K562 (cell line): ENCODE data around the gene KDM4F. TPM values are rescaled to one million over a fixed set of nuclear protein-coding genes. Genes with fewer than 3 reads are reported as not detected.
"Not testable (repeated sequence)": the region's sequence is repeated elsewhere in the genome, so short reads cannot be mapped to it uniquely, and the experiment has no call there.

Experiments used
- ATAC-seq: fragments of 200-7000 bp; cut with Tn5 transposase; 3 replicates; pipeline ENCODE4 v1.9.1; 2020; ENCODE audit warnings: moderate library complexity
- BruUV-seq: library from RNA; stranded (reverse); fragments of 400-500 nt; replicated peaks from 2 replicates; lab custom pipeline; 2021; lab: Mats Ljungman, UMichigan
- CTCF ChIA-PET: fragments of 300-600 bp; formaldehyde crosslinking; extraction: SDS; loops from one replicate; lab custom pipeline; 2021; ENCODE audit warnings: low intra/inter-chr PET ratio; lab: Yijun Ruan, JAX
- POLR2A ChIA-PET: fragments of 300-600, 350-650 bp; sonication (Branson Sonifier 250); formaldehyde crosslinking; extraction: SDS; loops from one replicate; lab custom pipeline; 2021; ENCODE audit warnings: antibody characterized with exemption, inconsistent platforms; lab: Yijun Ruan, JAX
- DNase-seq, 4 experiments: peaks; one replicate each; pipeline versions ENCODE4 v3.0.0 to v3.0.0-alpha.2; 2011 to 2018; ENCODE audit warnings: low spot score in 3 of 4, mixed read lengths in 3 of 4; ENCODE audit errors: extremely low read depth in 1 of 4
- FAIRE-seq: peaks from 2 replicates; lab custom pipeline; 2011; peaks lifted over from hg19 to GRCh38; lab: Jason Lieb, UNC
- H2AFZ ChIP-seq: 2 replicates; pipeline ENCODE4 v1.6.0; 2011; ENCODE audit warnings: low read depth, low read length, control low read depth, inconsistent platforms
- H3K27ac ChIP-seq: fragments of 200-600 bp; 3 replicates; pipeline ENCODE4 v1.8.0; 2011; ENCODE audit warnings: low read depth, mild to moderate bottlenecking, control low read depth, inconsistent platforms, low read length, moderate library complexity, mixed read lengths; ENCODE audit errors: extremely low read depth
- H3K27me3 ChIP-seq, 2 experiments: fragments of 300-600 bp in 1 of 2; 2 replicates in 1 of 2; 3 replicates in 1 of 2; pipeline versions ENCODE4 v1.6.0 to v1.8.0; 2011; ENCODE audit warnings: inconsistent platforms in 2 of 2, low read length in 2 of 2, mild to moderate bottlenecking in 1 of 2, mixed read lengths in 1 of 2, moderate library complexity in 1 of 2; ENCODE audit not compliant: control insufficient read depth in 2 of 2, insufficient read depth in 2 of 2
- H3K36me3 ChIP-seq: fragments of 300-600 bp; 3 replicates; pipeline ENCODE4 v1.8.0; 2011; ENCODE audit warnings: mild to moderate bottlenecking, low read length, inconsistent platforms; ENCODE audit not compliant: control insufficient read depth, insufficient read depth
- H3K4me1 ChIP-seq, 2 experiments: fragments of 200-600 bp in 1 of 2; replicated peaks in 1 of 2; 2 replicates in 1 of 2; 3 replicates in 1 of 2; pipeline versions ENCODE4 v1.5.1 to v1.8.0; 2011; ENCODE audit warnings: inconsistent platforms in 2 of 2, low read length in 2 of 2, mild to moderate bottlenecking in 1 of 2, mixed read lengths in 1 of 2, moderate library complexity in 1 of 2; ENCODE audit not compliant: control insufficient read depth in 2 of 2, insufficient read depth in 2 of 2
- H3K4me2 ChIP-seq: 2 replicates; pipeline ENCODE4 v1.6.1; 2011; ENCODE audit warnings: low read length, control low read depth, inconsistent platforms, mixed read lengths; ENCODE audit not compliant: insufficient read depth
- H3K4me3 ChIP-seq: fragments of 200-600 bp; sonication (generic), shearing (Covaris generic); 2 replicates; pipeline ENCODE4 v1.5.1; 2016; ENCODE audit warnings: control low read depth, inconsistent platforms
- H3K79me2 ChIP-seq: fragments of 200-600 bp; 3 replicates; pipeline ENCODE4 v1.8.0; 2011; ENCODE audit warnings: low read length, inconsistent platforms; ENCODE audit not compliant: control insufficient read depth, insufficient read depth
- H3K9ac ChIP-seq, 2 experiments: 2 replicates each; pipeline versions ENCODE4 v1.6.0 to v1.6.1; 2011; ENCODE audit warnings: low read depth in 2 of 2, low read length in 2 of 2, control low read depth in 1 of 2, inconsistent platforms in 1 of 2, mild to moderate bottlenecking in 1 of 2, mixed read lengths in 1 of 2; ENCODE audit not compliant: insufficient read depth in 1 of 2
- H3K9me1 ChIP-seq: one replicate; pipeline ENCODE4 v1.6.0; 2011; ENCODE audit warnings: inconsistent platforms, mild to moderate bottlenecking, low read length, moderate library complexity; ENCODE audit not compliant: control insufficient read depth, insufficient read depth
- H3K9me3 ChIP-seq: replicated peaks from 2 replicates; pipeline ENCODE4 v1.5.1; 2011; ENCODE audit warnings: low read depth, low read length, inconsistent platforms; ENCODE audit not compliant: control insufficient read depth, insufficient read depth
- H4K20me1 ChIP-seq: replicated peaks from 2 replicates; pipeline ENCODE4 v1.6.1; 2011; ENCODE audit warnings: low read length, inconsistent platforms, mixed read lengths; ENCODE audit not compliant: control insufficient read depth, insufficient read depth
- WGBS: fragments of 100-300 bp; shearing (Covaris generic); methylation state at CpG from one replicate; pipeline ENCODE4 v1.1.6; 2016; ENCODE audit warnings: low coverage, mixed read lengths; ENCODE audit not compliant: insufficient coverage; ENCODE audit errors: missing lambda C conversion rate; 5-methylcytosine and 5-hydroxymethylcytosine counted together
- in situ Hi-C: fragments of 300-500 bp; cut with MboI; formaldehyde crosslinking; loops from 4 replicates; pipeline ENCODE4 v1.15.0; 2018; ENCODE audit warnings: inconsistent platforms, mixed read lengths
- intact Hi-C: fragments of 100-400 bp; cut with micrococcal nuclease; formaldehyde crosslinking; loops from 2 replicates; pipeline ENCODE4 v1.14.2; 2022
- polyA plus RNA-seq, 8 experiments: library from polyadenylated mRNA; depleted of rRNA in 4 of 8; stranded (reverse) in 5 of 8; unstranded in 3 of 8; fragments of >200 nt; fragmentation: Nextera tagmentation in 2 of 8; fragmentation: Illumina TruSeq in 1 of 8; extraction: Ambion mirVana in 2 of 8; extraction: Trizol in 1 of 8; gene quantifications; 2 replicates each; pipeline versions ENCODE4 v1.2.1 to v1.2.3, GENCODE V29; 2011 to 2014; ENCODE audit warnings: inconsistent platforms in 1 of 8, missing spikeins in 1 of 8
- total RNA-seq, 7 experiments: library from RNA; depleted of rRNA in 6 of 7; stranded (reverse); fragments of >200 nt in 6 of 7; fragmentation: Illumina TruSeq in 2 of 7; extraction: Trizol in 2 of 7; gene quantifications; 2 replicates each; pipeline versions ENCODE4 v1.2.1 to v1.2.3, GENCODE V29; 2011 to 2021; ENCODE audit warnings: low replicate concordance in 1 of 7
- TF ChIP-seq, protein P1 (sequence below): fragments of 200-400 bp; formaldehyde crosslinking; IDR thresholded peaks from 2 replicates; pipeline ENCODE4 v1.6.1; 2017; ENCODE audit warnings: mild to moderate bottlenecking, low read depth, low read length, moderate library complexity

KDM4F gene
- total and polyA plus RNA-seq, 9 of the 15 experiments (the other 6 are each of a cell fraction or from before 2014, with no cell fraction given) = not detected

DNA sequence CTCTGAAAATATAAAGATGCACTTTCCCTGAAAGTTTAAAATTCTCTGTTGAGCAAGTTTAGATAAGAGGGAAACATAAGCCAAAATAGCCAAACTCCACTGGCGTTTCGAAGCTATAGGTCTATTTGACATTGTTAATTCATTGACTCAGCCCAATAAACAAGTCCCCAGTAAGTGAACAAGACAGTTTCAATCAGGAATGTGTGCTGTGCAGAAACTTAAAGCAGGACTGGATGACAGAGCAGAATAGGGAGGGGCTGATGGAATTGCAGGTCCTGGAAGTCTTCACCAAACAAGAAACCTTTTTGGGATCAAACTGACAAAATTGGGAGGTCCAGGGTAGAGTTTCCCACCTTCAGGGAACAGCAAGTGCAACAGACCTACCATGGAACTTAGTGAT, 33.1 kb upstream of the KDM4F start (continued):
- TF ChIP-seq, protein P1, sequence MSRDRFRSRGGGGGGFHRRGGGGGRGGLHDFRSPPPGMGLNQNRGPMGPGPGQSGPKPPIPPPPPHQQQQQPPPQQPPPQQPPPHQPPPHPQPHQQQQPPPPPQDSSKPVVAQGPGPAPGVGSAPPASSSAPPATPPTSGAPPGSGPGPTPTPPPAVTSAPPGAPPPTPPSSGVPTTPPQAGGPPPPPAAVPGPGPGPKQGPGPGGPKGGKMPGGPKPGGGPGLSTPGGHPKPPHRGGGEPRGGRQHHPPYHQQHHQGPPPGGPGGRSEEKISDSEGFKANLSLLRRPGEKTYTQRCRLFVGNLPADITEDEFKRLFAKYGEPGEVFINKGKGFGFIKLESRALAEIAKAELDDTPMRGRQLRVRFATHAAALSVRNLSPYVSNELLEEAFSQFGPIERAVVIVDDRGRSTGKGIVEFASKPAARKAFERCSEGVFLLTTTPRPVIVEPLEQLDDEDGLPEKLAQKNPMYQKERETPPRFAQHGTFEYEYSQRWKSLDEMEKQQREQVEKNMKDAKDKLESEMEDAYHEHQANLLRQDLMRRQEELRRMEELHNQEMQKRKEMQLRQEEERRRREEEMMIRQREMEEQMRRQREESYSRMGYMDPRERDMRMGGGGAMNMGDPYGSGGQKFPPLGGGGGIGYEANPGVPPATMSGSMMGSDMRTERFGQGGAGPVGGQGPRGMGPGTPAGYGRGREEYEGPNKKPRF = no peak

DNA sequence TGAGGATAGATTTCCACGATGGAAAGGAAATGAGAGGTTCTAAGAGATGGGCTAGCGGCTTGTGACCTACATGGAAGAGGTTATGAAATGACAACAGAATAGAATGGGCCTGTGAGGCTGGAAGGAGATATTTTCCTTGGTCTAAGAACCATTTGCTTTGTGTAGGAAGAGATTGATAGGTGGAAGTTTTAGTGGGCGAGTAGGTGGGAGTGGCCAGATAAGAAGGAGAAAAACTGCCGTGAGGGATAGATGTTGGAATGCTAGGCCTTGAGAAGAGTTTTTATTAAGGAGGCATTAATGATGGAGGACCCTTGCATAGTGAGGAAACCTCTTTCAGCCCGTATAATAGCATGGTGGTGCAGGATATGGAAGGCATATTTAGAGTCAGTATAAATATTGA, 27.8 kb upstream of the KDM4F start:
- H3K9ac ChIP-seq, H3K27me3 ChIP-seq, BruUV-seq, H3K79me2 ChIP-seq, DNase-seq, intact Hi-C loops, CTCF ChIA-PET, H3K27ac ChIP-seq, H3K9me1 ChIP-seq, H3K36me3 ChIP-seq, H4K20me1 ChIP-seq, H2AFZ ChIP-seq, in situ Hi-C loops, ATAC-seq, FAIRE-seq, H3K4me1 ChIP-seq, H3K4me3 ChIP-seq, H3K9me3 ChIP-seq, H3K4me2 ChIP-seq: not testable (repeated sequence)
- POLR2A ChIA-PET = interaction anchor here (1.2 kb wide), 1 partner anchor 46 kb away, joined by 3 read pairs; the partner anchor contains the start of gene SRSF8
- 15% methylated on average over 4 of the region's 5 CpGs for WGBS
